OCI-LY7 (cell line): ENCODE measurements around the gene UCN3. TPM values are rescaled to one million over a fixed set of nuclear protein-coding genes. Genes with fewer than 3 reads are reported as not detected.

Experiments used
- BruUV-seq: library from RNA; stranded (reverse); fragments of 400-500 nt; replicated peaks from 2 replicates; lab custom pipeline; 2021; lab: Mats Ljungman, UMichigan
- CTCF ChIA-PET: fragments of 300-600 bp; sonication (Branson Sonifier 250); formaldehyde crosslinking; loops from one replicate; lab custom pipeline; 2022; ENCODE audit warnings: antibody characterized with exemption; ENCODE audit not compliant: unreplicated experiment; lab: Charles Lee
- POLR2A ChIA-PET: fragments of 300-600 bp; sonication (Branson Sonifier 250); formaldehyde crosslinking; loops from one replicate; lab custom pipeline; 2022; ENCODE audit warnings: antibody characterized with exemption; lab: Charles Lee
- DNase-seq: peaks from one replicate; pipeline ENCODE4 v3.0.0-alpha.2; 2015; ENCODE audit warnings: low spot score
- H2AFZ ChIP-seq: fragments of 200-600 bp; sonication (generic), shearing (Covaris generic); 2 replicates; pipeline ENCODE4 v1.6.1; 2014; ENCODE audit warnings: mild to moderate bottlenecking, antibody characterized with exemption, low read length, moderate library complexity
- H3K27ac ChIP-seq: fragments of 200-600 bp; sonication (generic); 2 replicates; pipeline ENCODE4 v1.5.1; 2014; ENCODE audit warnings: mixed run types, low read depth, mild to moderate bottlenecking, moderate library complexity, low read length, inconsistent platforms; ENCODE audit not compliant: poor library complexity, severe bottlenecking
- H3K36me3 ChIP-seq: fragments of 200-600 bp; sonication (generic); 2 replicates; pipeline ENCODE4 v1.6.1; 2014; ENCODE audit warnings: mild to moderate bottlenecking, antibody characterized with exemption, low read length, moderate library complexity, mixed read lengths; ENCODE audit not compliant: insufficient read depth
- H3K4me1 ChIP-seq: fragments of 200-600 bp; sonication (generic); 2 replicates; pipeline ENCODE4 v1.5.1; 2014; ENCODE audit warnings: mild to moderate bottlenecking, low read length; ENCODE audit not compliant: insufficient read depth, poor library complexity, severe bottlenecking
- H3K4me2 ChIP-seq: fragments of 200-600 bp; sonication (generic); 2 replicates; pipeline ENCODE4 v1.6.1; 2014; ENCODE audit warnings: mild to moderate bottlenecking, low read length
- H3K4me3 ChIP-seq: fragments of 200-600 bp; sonication (generic); 2 replicates; pipeline ENCODE4 v1.5.1; 2014; ENCODE audit warnings: mild to moderate bottlenecking, low read depth, low read length; ENCODE audit not compliant: poor library complexity, severe bottlenecking
- H3K79me2 ChIP-seq: fragments of 200-600 bp; sonication (generic); 2 replicates; pipeline ENCODE4 v1.6.1; 2016; ENCODE audit warnings: low read depth, mild to moderate bottlenecking, low read length, moderate library complexity, mixed read lengths; ENCODE audit not compliant: insufficient read depth
- H3K9me2 ChIP-seq: fragments of 200-600 bp; sonication (generic); 2 replicates; pipeline ENCODE4 v1.6.1; 2016; ENCODE audit warnings: mild to moderate bottlenecking, low read length, mixed read lengths; ENCODE audit not compliant: insufficient read depth
- H3K9me3 ChIP-seq: fragments of 200-600 bp; sonication (generic); 2 replicates; pipeline ENCODE4 v1.6.1; 2014; ENCODE audit warnings: mild to moderate bottlenecking, mixed run types, low read length, mixed read lengths
- H4K20me1 ChIP-seq: fragments of 200-600 bp; sonication (generic); 2 replicates; pipeline ENCODE4 v1.6.1; 2014; ENCODE audit warnings: mild to moderate bottlenecking, antibody characterized with exemption, low read length, moderate library complexity, mixed read lengths; ENCODE audit not compliant: insufficient read depth
- EZH2phosphoT487 ChIP-seq: fragments of 200-600 bp; sonication (generic); IDR thresholded peaks from 2 replicates; pipeline ENCODE4 v1.6.1; 2018; ENCODE audit warnings: low read depth, borderline replicate concordance, mild to moderate bottlenecking, mixed run types, antibody characterized with exemption, low read length, moderate library complexity, mixed read lengths
- intact Hi-C: fragments of 100-400 bp; cut with micrococcal nuclease; formaldehyde crosslinking; loops from one replicate; pipeline ENCODE4 v1.10.0; 2022; ENCODE audit not compliant: unreplicated experiment
- total RNA-seq, 2 experiments: library from RNA; depleted of rRNA in 1 of 2; stranded (reverse); fragments of >200 nt in 1 of 2; shearing (Covaris generic) in 1 of 2; gene quantifications; 2 replicates each; pipeline ENCODE4 v1.2.3, GENCODE V29; 2014 to 2022
- TF ChIP-seq, protein P1 (sequence below): fragments of 200-600 bp; sonication (generic); conservative IDR thresholded peaks from 2 replicates; pipeline ENCODE4 v1.5.1; 2014; ENCODE audit warnings: mild to moderate bottlenecking, antibody characterized with exemption, low read length, moderate library complexity, mixed read lengths

UCN3 gene
- total RNA-seq, 2 experiments from 2014 or later: not detected

DNA sequence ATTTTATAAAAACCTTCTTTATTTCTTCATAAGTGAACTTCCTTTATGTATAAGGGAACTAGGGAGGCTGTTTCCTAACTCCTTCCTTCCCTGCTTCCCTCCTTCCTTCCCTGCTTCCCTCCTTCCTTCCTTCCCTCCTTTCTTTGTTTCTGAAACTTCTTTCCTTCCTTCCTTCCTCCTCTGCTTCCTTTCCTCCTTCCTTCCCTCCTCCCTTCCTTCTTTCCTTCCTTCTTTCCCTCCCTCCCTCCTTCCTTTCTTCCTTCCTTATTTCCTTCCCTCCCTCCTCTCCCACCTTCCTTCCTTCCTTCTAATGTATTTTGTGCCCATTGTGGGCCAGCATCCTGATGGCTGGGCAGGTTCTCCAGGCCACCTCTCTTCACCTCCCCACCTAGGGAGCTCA lies 26.8 kb upstream of the UCN3 start:
- DNase-seq: no peak
- no peak for TF ChIP-seq EZH2phosphoT487
- TF ChIP-seq, protein P1, sequence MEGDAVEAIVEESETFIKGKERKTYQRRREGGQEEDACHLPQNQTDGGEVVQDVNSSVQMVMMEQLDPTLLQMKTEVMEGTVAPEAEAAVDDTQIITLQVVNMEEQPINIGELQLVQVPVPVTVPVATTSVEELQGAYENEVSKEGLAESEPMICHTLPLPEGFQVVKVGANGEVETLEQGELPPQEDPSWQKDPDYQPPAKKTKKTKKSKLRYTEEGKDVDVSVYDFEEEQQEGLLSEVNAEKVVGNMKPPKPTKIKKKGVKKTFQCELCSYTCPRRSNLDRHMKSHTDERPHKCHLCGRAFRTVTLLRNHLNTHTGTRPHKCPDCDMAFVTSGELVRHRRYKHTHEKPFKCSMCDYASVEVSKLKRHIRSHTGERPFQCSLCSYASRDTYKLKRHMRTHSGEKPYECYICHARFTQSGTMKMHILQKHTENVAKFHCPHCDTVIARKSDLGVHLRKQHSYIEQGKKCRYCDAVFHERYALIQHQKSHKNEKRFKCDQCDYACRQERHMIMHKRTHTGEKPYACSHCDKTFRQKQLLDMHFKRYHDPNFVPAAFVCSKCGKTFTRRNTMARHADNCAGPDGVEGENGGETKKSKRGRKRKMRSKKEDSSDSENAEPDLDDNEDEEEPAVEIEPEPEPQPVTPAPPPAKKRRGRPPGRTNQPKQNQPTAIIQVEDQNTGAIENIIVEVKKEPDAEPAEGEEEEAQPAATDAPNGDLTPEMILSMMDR: no peak
- H2AFZ ChIP-seq: no peak overlapping the region
- H3K4me3 ChIP-seq: no peak overlapping the region
- H3K79me2 ChIP-seq: no peaks in the 10 kb centered on the region
- no peaks in the 10 kb centered on the region for H3K9me3 ChIP-seq
- H3K9me2 ChIP-seq: no peaks in the 10 kb centered on the region
- H3K4me2 ChIP-seq: no peak overlapping the region
- intact Hi-C loops: no loop called here
- no peaks in the 10 kb centered on the region for H4K20me1 ChIP-seq
- no peak overlapping the region for H3K27ac ChIP-seq
- no peaks in the 10 kb centered on the region for H3K36me3 ChIP-seq
- CTCF ChIA-PET: no interaction called here
- POLR2A ChIA-PET: no interaction called here
- no TSS peak for BruUV-seq
- H3K4me1 ChIP-seq: no peaks in the 10 kb centered on the region

DNA sequence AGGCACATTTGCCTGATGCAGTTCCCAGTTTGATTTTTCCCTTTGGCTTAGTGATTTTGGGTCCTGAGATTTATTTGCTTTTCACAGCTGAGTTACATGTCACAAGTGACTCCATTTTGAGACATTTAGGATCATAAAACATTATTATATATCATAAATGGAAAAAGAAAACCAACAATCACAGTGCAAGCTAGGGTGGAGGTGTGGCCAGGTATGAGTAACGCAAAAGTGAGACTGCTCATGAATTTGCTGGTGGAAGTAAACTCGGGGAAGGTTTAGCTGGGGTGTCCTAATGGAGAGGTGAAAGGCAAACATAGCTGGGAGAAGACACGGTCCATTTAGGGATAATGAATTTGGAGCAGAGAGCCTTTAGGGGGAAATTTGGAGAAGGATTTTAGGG lies 21.7 kb upstream of the UCN3 start:
- POLR2A ChIA-PET: interaction anchor here (1.1 kb wide), 1 partner anchor 17 kb away, joined by 3 read pairs; no protein-coding TSS in a partner anchor
- H4K20me1 ChIP-seq: no peaks in the 10 kb centered on the region
- intact Hi-C loops: no loop called here

DNA sequence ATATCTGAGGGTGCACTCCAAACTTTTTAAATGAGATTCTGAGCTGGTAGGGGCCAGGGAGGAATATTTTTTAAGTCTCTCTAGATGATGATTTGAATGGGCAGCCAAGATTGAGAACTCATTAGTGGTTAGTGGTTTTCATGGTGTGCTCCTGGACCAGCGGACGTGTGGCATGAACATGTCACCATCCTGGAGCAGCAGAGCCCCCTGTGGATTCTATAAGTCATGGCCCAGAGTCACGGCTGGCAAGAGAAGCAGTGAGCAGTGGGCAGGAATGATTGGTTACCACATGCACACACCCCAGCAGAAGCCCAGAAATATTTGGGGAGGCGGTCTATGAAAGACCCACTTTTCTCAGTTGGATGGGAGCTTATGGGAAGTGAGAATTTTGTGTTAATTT lies 21.2 kb upstream of the UCN3 start:
- DNase-seq: no peak
- H3K9me3 ChIP-seq: no peaks in the 10 kb centered on the region
- H4K20me1 ChIP-seq: no peaks in the 10 kb centered on the region
- no peak overlapping the region for H3K27ac ChIP-seq
- no peak overlapping the region for H2AFZ ChIP-seq
- no peak overlapping the region for H3K4me2 ChIP-seq
- no peaks in the 10 kb centered on the region for H3K4me1 ChIP-seq
- TF ChIP-seq, protein P1: no peak
- TF ChIP-seq EZH2phosphoT487: no peak
- no TSS peak for BruUV-seq
- no peak overlapping the region for H3K4me3 ChIP-seq
- CTCF ChIA-PET: no interaction called here
- POLR2A ChIA-PET: no interaction called here
- H3K36me3 ChIP-seq: no peaks in the 10 kb centered on the region
- H3K79me2 ChIP-seq: no peaks in the 10 kb centered on the region
- intact Hi-C loops: no loop called here
- no peaks in the 10 kb centered on the region for H3K9me2 ChIP-seq

More for the DNA sequence above, 21.7 kb upstream of the UCN3 start:
- DNase-seq: no peak
- TF ChIP-seq, protein P1: no peak
- no peak for TF ChIP-seq EZH2phosphoT487
- H3K4me1 ChIP-seq: no peaks in the 10 kb centered on the region
- H2AFZ ChIP-seq: no peak overlapping the region
- H3K4me3 ChIP-seq: no peak overlapping the region
- BruUV-seq: no TSS peak
- no peaks in the 10 kb centered on the region for H3K79me2 ChIP-seq
- H3K9me2 ChIP-seq: no peaks in the 10 kb centered on the region
- CTCF ChIA-PET: no interaction called here
- H3K36me3 ChIP-seq: no peaks in the 10 kb centered on the region
- H3K9me3 ChIP-seq: no peaks in the 10 kb centered on the region
- no peak overlapping the region for H3K4me2 ChIP-seq
- no peak overlapping the region for H3K27ac ChIP-seq
